HG03060 (cell line): ENCODE data around the gene HMGA1.
A peak's percentile ranks its signal among the peaks of the same experiment; 100 is the strongest.

Source experiments
- ATAC-seq: cut with Tn5 transposase; IDR thresholded peaks from one replicate; pipeline ENCODE4 v1.9.1; 2021; ENCODE audit warnings: low read depth, moderate number of reproducible peaks; ENCODE audit not compliant: unreplicated experiment

The HMGA1 gene

GRCh38 chr6:34223956-34224940 is 12.4 kb upstream of the HMGA1 start:
- peak; percentile 79 for ATAC-seq

- ATAC-seq: no peak
These were observed 11.1 kb upstream of the HMGA1 start for GRCh38 chr6:34225551-34225950.

- ATAC-seq: no peak
These were observed 10.6 kb upstream of the HMGA1 start for GRCh38 chr6:34226066-34226465.

GRCh38 chr6:34226731-34227586 is 9.7 kb upstream of the HMGA1 start:
- ATAC-seq: no peak

GRCh38 chr6:34227761-34228421 is 8.8 kb upstream of the HMGA1 start:
- no peak for ATAC-seq

- ATAC-seq: no peak
These were observed 6.8 kb upstream of the HMGA1 start for GRCh38 chr6:34229877-34230276.

- ATAC-seq: no peak
These were observed 5.9 kb upstream of the HMGA1 start for GRCh38 chr6:34230653-34231371.

GRCh38 chr6:34231566-34232336 is 4.9 kb upstream of the HMGA1 start:
- no peak for ATAC-seq

- no peak for ATAC-seq
These were observed 3.8 kb upstream of the HMGA1 start for GRCh38 chr6:34232901-34233300.

GRCh38 chr6:34233867-34234266 is 2.8 kb upstream of the HMGA1 start:
- no peak for ATAC-seq

GRCh38 chr6:34234667-34235306 is 1.9 kb upstream of the HMGA1 start:
- no peak for ATAC-seq

- no peak for ATAC-seq
These were observed 1.2 kb upstream of the HMGA1 start for GRCh38 chr6:34235307-34236130.

- ATAC-seq: no peak
These were observed 586 bp upstream of the HMGA1 start for GRCh38 chr6:34236131-34236442.

GRCh38 chr6:34237316-34237721 is 646 bp downstream of the HMGA1 start:
- ATAC-seq: no peak

GRCh38 chr6:34237722-34238584 is 1.3 kb downstream of the HMGA1 start:
- no peak for ATAC-seq

- ATAC-seq: no peak
These were observed 2.2 kb downstream of the HMGA1 start for GRCh38 chr6:34238585-34239499.
